Ovary (tissue), 9 donors: ENCODE data around the gene SCIN. TPM values are rescaled to one million over a fixed set of nuclear protein-coding genes. Genes with fewer than 3 reads are reported as not detected.
A peak's percentile ranks its signal among the peaks of the same experiment; 100 is the strongest.

Experiments
- DNase-seq, 5 donors: peaks; one replicate each; pipeline ENCODE4 v3.0.0-alpha.2; 2019 to 2020
- H3K27ac ChIP-seq, 2 donors: fragments of 200-600 bp; one replicate each; pipeline versions ENCODE4 v1.5.1 to v1.8.0; 2019 to 2022
- H3K27me3 ChIP-seq: fragments of 200-600 bp; one replicate; pipeline ENCODE4 v1.8.0; 2022
- H3K36me3 ChIP-seq: fragments of 200-600 bp; sonication (generic); one replicate; pipeline ENCODE4 v1.5.1; 2019
- H3K4me1 ChIP-seq: one replicate; pipeline ENCODE4 v1.8.1; 2013; ENCODE audit warnings: mild to moderate bottlenecking, moderate library complexity; ENCODE audit not compliant: insufficient read depth
- H3K4me3 ChIP-seq: fragments of 200-600 bp; sonication (generic); one replicate; pipeline ENCODE4 v1.5.1; 2017
- H3K9me3 ChIP-seq, 2 donors: fragments of 200-600 bp in 1 of 2; sonication (generic) in 1 of 2; one replicate each; pipeline versions ENCODE4 v1.5.1 to v1.8.1; 2013 to 2019; ENCODE audit warnings: mild to moderate bottlenecking in 1 of 2, moderate library complexity in 1 of 2
- CTCF ChIP-seq, 3 donors: fragments of 450-650 bp in 2 of 3; fragments of 200-600 bp in 1 of 3; IDR thresholded peaks; one replicate each; pipeline versions ENCODE4 v1.5.1 to v1.8.0; 2016 to 2022; ENCODE audit warnings: antibody characterized with exemption in 3 of 3, mild to moderate bottlenecking in 1 of 3
- EP300 ChIP-seq: sonication (generic); formaldehyde crosslinking; IDR thresholded peaks from one replicate; pipeline ENCODE4 v1.6.1; 2017; ENCODE audit warnings: antibody characterized with exemption
- POLR2A ChIP-seq: fragments of 450-650 bp; IDR thresholded peaks from one replicate; pipeline ENCODE4 v1.6.1; 2017; ENCODE audit warnings: antibody characterized with exemption, mild to moderate bottlenecking, moderate library complexity
- WGBS, 3 donors: extraction: QIAGEN DNeasy Blood & Tissue Kit in 1 of 3; methylation state at CpG; one replicate each; pipeline versions ENCODE4 v1.1.5 to v1.1.7; 2013 to 2017; 5-methylcytosine and 5-hydroxymethylcytosine counted together
- intact Hi-C, 4 donors: fragments of 100-400 bp; cut with DNase I; formaldehyde crosslinking; loops; one replicate each; pipeline versions ENCODE4 v1.11.0 to v1.15.1; 2022 to 2023
- polyA plus RNA-seq, 2 donors: library from polyadenylated mRNA; stranded (reverse); fragments of 200-250 nt in 1 of 2; fragments of 350-450 nt in 1 of 2; fragmentation: Illumina TruSeq in 1 of 2; extraction: RNeasy Lipid Tissue Mini Kit (QIAGEN cat#74804) in 1 of 2; gene quantifications; one replicate each; pipeline ENCODE4 v1.2.3, GENCODE V29; 2013 to 2014
- total RNA-seq, 7 donors: library from RNA; depleted of rRNA in 2 of 7; stranded (reverse); fragments of >200 nt in 2 of 7; fragmentation: NEBNext Ultra II Directional in 3 of 7; extraction: Animal tissue kit (Norgen Biotek cat#: 25700) in 3 of 7; gene quantifications; one replicate each; pipeline versions ENCODE4 v1.1.0 to v1.2.4, GENCODE V29; 2016 to 2023
- donor health status: DM: no; HTN: no; CAD: no; lungs with moderate emphysema.
- donor health status: DM: no; HTN: no; CAD: no.
- donor health status: Bipolar disorder and iron deficiency.
- donor health status: DM: yes; HTN: yes; CAD: no.
- donor health status: DM: no; HTN: no; CAD: no.
- donor health status: DM: yes; HTN: yes; CAD: no.

Gene SCIN
- total and polyA plus RNA-seq, 9 donors, result 1.3 to 5.1 (median 2.2) TPM

GRCh38 chr7:12570168-12570533 lies 369 bp upstream of the SCIN start:
- 3 to 6% (median 5%) methylated on average over 10 of the region's 10 CpGs for WGBS, 3 donors
- no peak for DNase-seq
- Histone ChIP-seq H3K27me3 (no peaks in the 10 kb centered on the region), H3K27ac (no peak overlapping the region), H3K36me3 (no peaks in the 10 kb centered on the region), H3K4me1 (no peaks in the 10 kb centered on the region), H3K9me3 (peaks cover 0 to 3% of the 10 kb centered on the region in 2 donors), H3K4me3 (peak overlapping the region; percentile 26)
- no peak for TF ChIP-seq EP300
- no peak for TF ChIP-seq POLR2A
- no peak for TF ChIP-seq CTCF (IDR thresholded peaks at IDR 0.05)
- intact Hi-C loops, result no loop called here

GRCh38 chr7:12571691-12572090 lies 1.2 kb downstream of the SCIN start:
- TF ChIP-seq POLR2A (no peak), EP300 (no peak), CTCF (IDR thresholded peaks at IDR 0.05) (no peak)
- no peak for DNase-seq
- H3K27me3 ChIP-seq, result no peaks in the 10 kb centered on the region
- H3K4me3 ChIP-seq, result no peak overlapping the region
- no peaks in the 10 kb centered on the region for H3K4me1 ChIP-seq
- H3K9me3 ChIP-seq, result peaks cover 0 to 3% of the 10 kb centered on the region in 2 donors
- WGBS, 3 donors, result 74 to 81% (median 75%) methylated on average over 5 of the region's 5 CpGs
- H3K36me3 ChIP-seq, result no peaks in the 10 kb centered on the region
- H3K27ac ChIP-seq, result no peak overlapping the region
- intact Hi-C loops, result no loop called here

- no peaks in the 10 kb centered on the region for H3K36me3 ChIP-seq
- no peak for TF ChIP-seq CTCF (IDR thresholded peaks at IDR 0.05)
- TF ChIP-seq EP300, result no peak
- no peak for TF ChIP-seq POLR2A
- intact Hi-C loops, result no loop called here
- no peak overlapping the region for H3K27ac ChIP-seq
- 20 to 34% (median 27%) methylated on average over 2 of the region's 2 CpGs for WGBS, 3 donors
- no peak for DNase-seq
- H3K4me3 ChIP-seq, result no peak overlapping the region
- no peaks in the 10 kb centered on the region for H3K27me3 ChIP-seq
- H3K9me3 ChIP-seq, result peaks cover 0 to 3% of the 10 kb centered on the region in 2 donors
- no peaks in the 10 kb centered on the region for H3K4me1 ChIP-seq
Observed at GRCh38 chr7:12572941-12573575, 2.5 kb downstream of the SCIN start.

- WGBS, 3 donors, result 84 to 86% (median 85%) methylated on average over 1 of the region's 1 CpG
- H3K36me3 ChIP-seq, result no peaks in the 10 kb centered on the region
- DNase-seq, result no peak
- TF ChIP-seq POLR2A (no peak), CTCF (IDR thresholded peaks at IDR 0.05) (no peak)
- H3K9me3 ChIP-seq, result peaks cover 0 to 3% of the 10 kb centered on the region in 2 donors
- H3K4me3 ChIP-seq, result no peak overlapping the region
- no peaks in the 10 kb centered on the region for H3K4me1 ChIP-seq
- no peaks in the 10 kb centered on the region for H3K27me3 ChIP-seq
- intact Hi-C loops, result no loop called here
- H3K27ac ChIP-seq, result no peak overlapping the region
Observed at GRCh38 chr7:12573885-12574284, 3.4 kb downstream of the SCIN start.
